ENCODE measurements around the gene USP12. TPM values are rescaled to one million over a fixed set of nuclear protein-coding genes. Genes with fewer than 3 reads are reported as not detected.
"Not testable (repeated sequence)": the region's sequence is repeated elsewhere in the genome, so short reads cannot be mapped to it uniquely, and the experiment has no call there.

The USP12 gene
- total RNA-seq, 1 donor from 2014 or later, result 17.9 TPM

- no peak for TF ChIP-seq CTCF (IDR thresholded peaks at IDR 0.05; ENCODE audit: insufficient read depth, low read length, severe bottlenecking)
- Histone ChIP-seq H3K36me3 (ENCODE audit: control insufficient read depth, insufficient read depth, low read length) (no peaks in the 10 kb centered on the region), H3K27me3 (ENCODE audit: control insufficient read depth, insufficient read depth, low read length) (no peaks in the 10 kb centered on the region), H3K4me3 (ENCODE audit: low read depth, low read length) (no peak overlapping the region)
- DNase-seq (ENCODE audit: low read depth) (no peak), FAIRE-seq (no peak)
Observed at GRCh38 chr13:27199211-27199610, 27.6 kb upstream of the USP12 start.

DNA sequence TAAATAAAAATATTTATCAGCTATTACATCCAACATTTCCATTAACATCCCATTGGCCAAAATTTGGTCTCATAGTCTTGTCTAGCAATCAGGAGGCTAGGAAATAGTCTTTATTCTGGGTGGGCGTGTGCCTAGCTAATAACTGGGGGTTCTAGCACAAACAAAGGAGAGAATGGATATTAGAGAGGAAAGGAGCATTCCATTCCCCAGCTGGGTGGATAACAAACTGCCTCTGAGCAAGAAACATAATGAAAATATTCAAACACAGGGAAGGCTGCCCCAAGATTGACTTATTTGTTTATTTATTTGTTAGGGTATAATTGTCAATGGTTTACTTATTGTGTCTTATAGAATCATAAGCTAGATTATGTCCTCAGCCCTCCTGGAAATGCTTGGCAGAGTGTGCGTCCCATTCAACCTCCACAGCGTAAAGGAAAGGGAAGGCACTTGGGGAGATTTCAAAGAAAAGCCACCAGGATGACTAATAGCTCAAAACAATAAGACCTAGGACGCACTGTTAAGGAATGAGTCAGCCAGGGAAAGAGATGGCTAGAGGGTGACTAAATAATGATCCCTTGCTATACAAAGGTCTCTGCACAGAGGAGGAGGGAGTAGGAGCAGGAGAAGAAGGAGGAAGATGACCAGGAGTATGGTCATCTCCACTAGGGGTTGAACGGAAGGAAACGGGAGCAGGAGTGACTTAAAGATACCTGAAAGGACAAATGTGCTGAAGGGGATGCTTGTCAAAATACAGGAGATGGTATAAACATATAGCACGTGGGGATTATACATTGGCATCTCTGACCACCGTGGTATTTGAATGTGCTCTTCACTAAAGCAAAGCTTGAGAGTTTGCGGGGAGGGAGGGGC lies 23.5 kb upstream of the USP12 start:
- TF ChIP-seq CTCF (IDR thresholded peaks at IDR 0.05; ENCODE audit: insufficient read depth, low read length, severe bottlenecking), result no peak

GRCh38 chr13:27194209-27194608 lies 22.6 kb upstream of the USP12 start:
- Histone ChIP-seq H3K27me3 (ENCODE audit: control insufficient read depth, insufficient read depth, low read length) (no peaks in the 10 kb centered on the region), H3K4me3 (ENCODE audit: low read depth, low read length) (no peak overlapping the region), H3K36me3 (ENCODE audit: control insufficient read depth, insufficient read depth, low read length) (no peaks in the 10 kb centered on the region)
- no peak for TF ChIP-seq CTCF (IDR thresholded peaks at IDR 0.05; ENCODE audit: insufficient read depth, low read length, severe bottlenecking)
- FAIRE-seq (no peak), DNase-seq (ENCODE audit: low read depth) (no peak)

More for the DNA sequence above, 23.5 kb upstream of the USP12 start:
- DNase-seq (ENCODE audit: low read depth) (peak; percentile 95), FAIRE-seq (peak; percentile 36)
- no peaks in the 10 kb centered on the region for H3K27me3 ChIP-seq (ENCODE audit: control insufficient read depth, insufficient read depth, low read length)
- H3K4me3 ChIP-seq (ENCODE audit: low read depth, low read length), result no peak overlapping the region
- H3K36me3 ChIP-seq (ENCODE audit: control insufficient read depth, insufficient read depth, low read length), result no peaks in the 10 kb centered on the region

DNA sequence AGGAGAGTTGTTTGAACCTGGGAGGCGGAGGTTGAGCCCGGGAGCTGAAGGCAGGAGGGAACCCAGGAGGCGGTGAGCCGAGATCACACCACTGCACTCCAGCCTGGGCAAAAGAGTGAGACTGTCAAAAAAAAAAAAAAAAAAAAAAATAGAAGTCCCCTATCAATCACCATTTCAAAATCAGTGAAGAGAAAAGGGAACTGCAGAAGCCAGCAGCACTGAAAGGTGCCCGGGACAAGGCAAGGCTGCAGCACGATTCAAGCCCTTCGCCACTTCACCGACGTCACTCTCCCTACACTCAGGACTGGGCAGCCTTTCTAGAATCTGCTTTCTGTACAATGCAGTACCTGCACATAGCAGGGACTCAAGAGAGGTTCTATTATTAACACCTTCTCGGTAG lies 21.9 kb upstream of the USP12 start:
- FAIRE-seq (no peak), DNase-seq (ENCODE audit: low read depth) (no peak)
- no peaks in the 10 kb centered on the region for H3K27me3 ChIP-seq (ENCODE audit: control insufficient read depth, insufficient read depth, low read length)
- TF ChIP-seq CTCF (IDR thresholded peaks at IDR 0.05; ENCODE audit: insufficient read depth, low read length, severe bottlenecking), result no peak
- H3K4me3 ChIP-seq (ENCODE audit: low read depth, low read length), result no peak overlapping the region
- no peaks in the 10 kb centered on the region for H3K36me3 ChIP-seq (ENCODE audit: control insufficient read depth, insufficient read depth, low read length)

- TF ChIP-seq CTCF (IDR thresholded peaks at IDR 0.05; ENCODE audit: insufficient read depth, low read length, severe bottlenecking), result no peak
- Histone ChIP-seq H3K36me3 (ENCODE audit: control insufficient read depth, insufficient read depth, low read length) (no peaks in the 10 kb centered on the region), H3K4me3 (ENCODE audit: low read depth, low read length) (no peak overlapping the region), H3K27me3 (ENCODE audit: control insufficient read depth, insufficient read depth, low read length) (no peaks in the 10 kb centered on the region)
- DNase-seq (ENCODE audit: low read depth), result no peak
- no peak for FAIRE-seq
Observed at GRCh38 chr13:27192973-27193372, 21.4 kb upstream of the USP12 start.

GRCh38 chr13:27192367-27192766 lies 20.8 kb upstream of the USP12 start:
- H3K4me3 ChIP-seq (ENCODE audit: low read depth, low read length); FAIRE-seq; H3K27me3 ChIP-seq (ENCODE audit: control insufficient read depth, insufficient read depth, low read length); H3K36me3 ChIP-seq (ENCODE audit: control insufficient read depth, insufficient read depth, low read length); DNase-seq (ENCODE audit: low read depth): not testable (repeated sequence)
